NCI-H2107 (cell line): ENCODE measurements around the gene THBD.

Experiments
- DNase-seq: peaks from one replicate; lab custom pipeline; 2025; lab: John Stamatoyannopoulos, UW

Gene THBD

GRCh38 chr20:23061734-23062561 is 12.5 kb upstream of the THBD start:
- no peak for DNase-seq

- DNase-seq: no peak
Observed at GRCh38 chr20:23061262-23061661, 11.8 kb upstream of the THBD start.

GRCh38 chr20:23060629-23061028 is 11.2 kb upstream of the THBD start:
- DNase-seq: no peak

- no peak for DNase-seq
Observed at GRCh38 chr20:23059846-23060245, 10.4 kb upstream of the THBD start.

- no peak for DNase-seq
Observed at GRCh38 chr20:23059001-23059400, 9.5 kb upstream of the THBD start.

GRCh38 chr20:23058240-23058639 is 8.8 kb upstream of the THBD start:
- DNase-seq: no peak

- DNase-seq: no peak
Observed at GRCh38 chr20:23052904-23053303, 3.4 kb upstream of the THBD start.

GRCh38 chr20:23050847-23051627 is 1.6 kb upstream of the THBD start:
- DNase-seq: no peak

GRCh38 chr20:23050076-23050838 is 785 bp upstream of the THBD start:
- no peak for DNase-seq

- DNase-seq: no peak
Observed at GRCh38 chr20:23048283-23049200, 930 bp downstream of the THBD start.

GRCh38 chr20:23047738-23048214 is 1.7 kb downstream of the THBD start:
- no peak for DNase-seq

- DNase-seq: no peak
Observed at GRCh38 chr20:23047001-23047737, 2.3 kb downstream of the THBD start.

GRCh38 chr20:23046431-23046830 is 3.0 kb downstream of the THBD start:
- no peak for DNase-seq

GRCh38 chr20:23043376-23043775 is 6.1 kb downstream of the THBD start:
- DNase-seq: no peak

GRCh38 chr20:23042270-23042669 is 7.2 kb downstream of the THBD start:
- DNase-seq: no peak

- DNase-seq: no peak
Observed at GRCh38 chr20:23039885-23040508, 9.5 kb downstream of the THBD start.

GRCh38 chr20:23039136-23039875 is 10.2 kb downstream of the THBD start:
- no peak for DNase-seq

GRCh38 chr20:23037017-23037481 is 12.4 kb downstream of the THBD start:
- DNase-seq: no peak

GRCh38 chr20:23036371-23036770 is 13.1 kb downstream of the THBD start:
- DNase-seq: no peak
